ENCODE measurements around the gene COL27A1. TPM values are rescaled to one million over a fixed set of nuclear protein-coding genes. Genes with fewer than 3 reads are reported as not detected.
A peak's percentile ranks its signal among the peaks of the same experiment; 100 is the strongest.

Gene COL27A1
- total RNA-seq, 1 donor from 2014 or later, result 13.7 TPM

- intact Hi-C loops (cut with DNase I), result no loop called here
- Histone ChIP-seq H3K27me3 (no peaks in the 10 kb centered on the region), H3K9me3 (no peaks in the 10 kb centered on the region), H3K4me1 (peaks cover 4% of the 10 kb centered on the region), H3K36me3 (no peaks in the 10 kb centered on the region), H3K27ac (no peak overlapping the region), H3K4me3 (no peak overlapping the region)
- no peak for ATAC-seq
- DNase-seq, result no peak
- TF ChIP-seq, protein P1, sequence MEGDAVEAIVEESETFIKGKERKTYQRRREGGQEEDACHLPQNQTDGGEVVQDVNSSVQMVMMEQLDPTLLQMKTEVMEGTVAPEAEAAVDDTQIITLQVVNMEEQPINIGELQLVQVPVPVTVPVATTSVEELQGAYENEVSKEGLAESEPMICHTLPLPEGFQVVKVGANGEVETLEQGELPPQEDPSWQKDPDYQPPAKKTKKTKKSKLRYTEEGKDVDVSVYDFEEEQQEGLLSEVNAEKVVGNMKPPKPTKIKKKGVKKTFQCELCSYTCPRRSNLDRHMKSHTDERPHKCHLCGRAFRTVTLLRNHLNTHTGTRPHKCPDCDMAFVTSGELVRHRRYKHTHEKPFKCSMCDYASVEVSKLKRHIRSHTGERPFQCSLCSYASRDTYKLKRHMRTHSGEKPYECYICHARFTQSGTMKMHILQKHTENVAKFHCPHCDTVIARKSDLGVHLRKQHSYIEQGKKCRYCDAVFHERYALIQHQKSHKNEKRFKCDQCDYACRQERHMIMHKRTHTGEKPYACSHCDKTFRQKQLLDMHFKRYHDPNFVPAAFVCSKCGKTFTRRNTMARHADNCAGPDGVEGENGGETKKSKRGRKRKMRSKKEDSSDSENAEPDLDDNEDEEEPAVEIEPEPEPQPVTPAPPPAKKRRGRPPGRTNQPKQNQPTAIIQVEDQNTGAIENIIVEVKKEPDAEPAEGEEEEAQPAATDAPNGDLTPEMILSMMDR (IDR thresholded peaks at IDR 0.05), result peak; percentile 6
These were observed 83.8 kb downstream of the COL27A1 start for GRCh38 chr9:114238891-114239875.

DNA sequence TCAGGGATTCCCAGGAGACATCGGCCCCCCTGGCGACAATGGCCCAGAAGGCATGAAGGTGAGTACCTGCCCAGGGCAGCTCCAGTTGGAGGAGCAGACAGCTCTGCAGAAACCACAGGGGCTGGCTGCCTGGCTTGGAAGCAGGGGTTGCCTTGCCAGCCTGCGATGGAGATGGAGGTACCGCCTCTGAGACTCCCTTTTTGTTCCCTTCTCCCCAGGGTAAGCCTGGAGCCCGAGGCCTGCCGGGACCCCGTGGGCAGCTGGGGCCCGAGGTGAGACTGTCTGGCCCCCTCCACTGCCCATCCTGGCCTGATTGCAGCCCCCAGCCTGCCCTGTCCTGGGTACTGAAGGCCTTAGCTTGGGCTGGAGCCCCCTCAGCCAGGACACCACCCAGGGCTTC lies 84.9 kb downstream of the COL27A1 start:
- ATAC-seq (no peak), DNase-seq (no peak)
- TF ChIP-seq, protein P1 (IDR thresholded peaks at IDR 0.05), result no peak
- Histone ChIP-seq H3K36me3 (no peaks in the 10 kb centered on the region), H3K9me3 (no peaks in the 10 kb centered on the region), H3K4me3 (no peak overlapping the region), H3K27me3 (no peaks in the 10 kb centered on the region), H3K27ac (no peak overlapping the region), H3K4me1 (peaks cover 4% of the 10 kb centered on the region)
- intact Hi-C loops (cut with DNase I), result no loop called here

DNA sequence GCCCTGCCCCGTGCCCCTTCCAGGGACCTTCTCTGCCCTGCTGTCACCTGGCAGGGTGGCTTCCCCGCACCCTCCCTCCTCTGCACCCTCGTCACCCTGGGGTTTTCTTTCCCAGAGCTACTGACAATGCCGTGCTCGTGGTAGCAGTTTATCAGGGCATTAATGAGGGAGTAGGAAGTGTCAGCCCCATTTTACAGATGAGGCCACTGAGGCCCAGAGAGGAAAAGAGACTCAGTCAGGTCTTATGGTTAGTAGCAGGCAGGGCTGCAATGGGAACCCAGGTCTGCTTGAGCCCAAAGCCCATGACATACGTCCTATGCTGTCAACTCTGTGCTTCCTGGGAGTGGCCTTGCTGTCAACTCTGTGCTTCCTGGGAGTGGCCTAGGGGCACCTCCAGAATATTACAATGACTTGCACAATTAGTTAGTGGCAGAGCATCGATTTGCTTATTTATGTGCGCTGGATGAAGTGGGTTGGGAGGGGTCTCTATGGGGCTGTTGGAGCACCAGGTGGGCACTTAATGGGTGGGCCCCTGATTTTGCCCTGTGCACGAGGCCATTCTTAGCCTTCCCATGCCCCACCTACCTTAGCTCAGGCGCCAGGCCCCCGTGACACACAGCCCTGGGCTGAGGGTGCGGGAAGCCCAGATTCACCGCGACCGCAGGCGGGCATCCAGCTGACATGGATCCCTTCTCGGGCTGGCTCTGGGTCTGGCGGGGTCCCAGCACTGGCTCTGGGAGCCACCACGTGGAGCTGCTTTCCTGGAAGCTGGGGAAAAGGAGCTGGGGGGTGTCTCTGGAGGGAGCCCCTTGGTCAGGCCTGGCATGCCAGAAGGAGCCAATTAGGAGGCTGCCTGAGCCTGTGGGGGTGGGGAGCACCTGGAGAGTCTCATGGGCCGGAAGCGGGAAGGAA lies 85.6 kb downstream of the COL27A1 start:
- Histone ChIP-seq H3K9me3 (no peaks in the 10 kb centered on the region), H3K4me1 (peaks cover 4% of the 10 kb centered on the region), H3K27ac (no peak overlapping the region), H3K36me3 (no peaks in the 10 kb centered on the region), H3K27me3 (no peaks in the 10 kb centered on the region), H3K4me3 (no peak overlapping the region)
- DNase-seq (no peak), ATAC-seq (no peak)
- intact Hi-C loops (cut with DNase I), result no loop called here
- TF ChIP-seq, protein P1 (IDR thresholded peaks at IDR 0.05), result no peak

DNA sequence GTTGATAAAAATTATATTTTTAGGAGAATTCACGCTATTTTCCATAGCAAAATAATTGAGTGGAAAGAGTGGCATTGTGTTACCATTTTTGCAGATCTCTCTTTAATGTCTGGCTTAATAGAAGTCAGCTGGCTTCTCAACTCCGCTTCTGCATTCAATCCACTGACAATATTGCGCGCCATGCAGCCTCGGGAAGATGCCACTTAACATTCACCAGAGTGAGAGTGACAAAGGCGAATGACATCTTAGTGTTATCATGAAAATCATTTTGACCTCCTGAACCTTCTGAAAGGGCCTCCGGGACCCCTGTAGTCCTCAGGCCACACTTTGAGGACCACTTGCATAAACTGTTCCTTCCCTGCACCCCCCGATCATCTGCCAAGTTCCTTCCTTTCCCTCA lies 87.5 kb downstream of the COL27A1 start:
- intact Hi-C loops (cut with DNase I), result no loop called here
- TF ChIP-seq, protein P1 (IDR thresholded peaks at IDR 0.05), result no peak
- H3K9me3 ChIP-seq, result no peaks in the 10 kb centered on the region
- no peaks in the 10 kb centered on the region for H3K27me3 ChIP-seq
- no peak overlapping the region for H3K27ac ChIP-seq
- ATAC-seq (no peak), DNase-seq (no peak)
- peaks cover 4% of the 10 kb centered on the region for H3K4me1 ChIP-seq
- no peaks in the 10 kb centered on the region for H3K36me3 ChIP-seq
- H3K4me3 ChIP-seq, result no peak overlapping the region

DNA sequence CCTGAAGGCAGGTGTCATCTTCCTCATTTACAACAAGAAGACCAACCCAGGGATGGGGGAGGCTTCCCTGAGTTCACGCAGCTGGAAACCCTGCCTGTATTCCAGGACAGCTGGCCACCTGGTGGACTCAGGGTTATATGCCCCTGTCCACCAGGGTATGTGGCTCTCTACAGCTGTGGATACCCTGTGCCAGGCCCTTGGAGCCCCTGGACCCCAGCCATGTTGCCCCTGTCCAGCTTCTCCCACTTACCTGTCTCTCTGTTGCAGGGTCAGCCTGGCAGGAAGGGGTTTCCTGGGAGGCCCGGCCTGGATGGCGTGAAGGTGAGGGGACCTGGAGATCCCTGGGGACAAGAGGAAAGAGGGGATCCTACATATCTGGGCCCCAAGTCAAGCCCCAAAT lies 87.9 kb downstream of the COL27A1 start:
- Histone ChIP-seq H3K4me1 (peaks cover 4% of the 10 kb centered on the region), H3K36me3 (no peaks in the 10 kb centered on the region), H3K27me3 (no peaks in the 10 kb centered on the region), H3K4me3 (no peak overlapping the region), H3K9me3 (no peaks in the 10 kb centered on the region), H3K27ac (no peak overlapping the region)
- intact Hi-C loops (cut with DNase I), result no loop called here
- TF ChIP-seq, protein P1 (IDR thresholded peaks at IDR 0.05), result no peak
- DNase-seq (no peak), ATAC-seq (no peak)

Measured in upper lobe of right lung (tissue), 1 donor.